ENCODE measurements around the gene CEACAM3.

GRCh38 chr19:41853344-41853743 is 57.0 kb downstream of the CEACAM3 start:
- TF ChIP-seq CTCF (IDR thresholded peaks at IDR 0.05; ENCODE audit: low read depth, low read length) (no peak), POLR2A (IDR thresholded peaks at IDR 0.05; ENCODE audit: extremely low read depth, insufficient read length) (no peak), MYC (IDR thresholded peaks at IDR 0.05; ENCODE audit: low read depth, low read length) (no peak), MAX (IDR thresholded peaks at IDR 0.05; ENCODE audit: low read depth, low read length) (no peak)
